Endothelial cell of umbilical vein (primary cell): ENCODE measurements around the gene LDB3. TPM values are rescaled to one million over a fixed set of nuclear protein-coding genes. Genes with fewer than 3 reads are reported as not detected.

Source experiments
- BruUV-seq: library from RNA; stranded (reverse); fragments of 400-500 nt; replicated peaks from 2 replicates; lab custom pipeline; 2021; lab: Mats Ljungman, UMichigan
- CTCF ChIA-PET: fragments of 300-600, 350-600 bp; sonication (Branson Sonifier 250); formaldehyde crosslinking; loops from one replicate; lab custom pipeline; 2021; ENCODE audit warnings: antibody characterized with exemption, inconsistent platforms; lab: Charles Lee
- POLR2A ChIA-PET: fragments of 300-600, 350-600 bp; sonication (Branson Sonifier 250); formaldehyde crosslinking; loops from one replicate; lab custom pipeline; 2021; ENCODE audit warnings: antibody characterized with exemption, inconsistent platforms; lab: Charles Lee
- DNase-seq: peaks from one replicate; pipeline ENCODE4 v3.0.0-alpha.2; 2011; ENCODE audit warnings: low read depth, low spot score
- FAIRE-seq: peaks from 2 replicates; lab custom pipeline; 2011; peaks lifted over from hg19 to GRCh38; lab: Jason Lieb, UNC
- H2AFZ ChIP-seq: 2 replicates; pipeline ENCODE4 v1.6.0; 2012; ENCODE audit warnings: low read depth, low read length, control low read depth, inconsistent platforms
- H3K27ac ChIP-seq: 2 replicates; pipeline ENCODE4 v1.5.1; 2011; ENCODE audit warnings: low read depth, mild to moderate bottlenecking, control low read depth, low read length, moderate library complexity; ENCODE audit not compliant: insufficient read depth
- H3K27me3 ChIP-seq, 2 experiments: 2 replicates each; pipeline versions ENCODE4 v1.6.0 to v1.6.1; 2011; ENCODE audit warnings: low read length in 2 of 2, mixed read lengths in 1 of 2; ENCODE audit not compliant: control insufficient read depth in 2 of 2, insufficient read depth in 2 of 2
- H3K36me3 ChIP-seq, 2 experiments: 2 replicates in 1 of 2; 3 replicates in 1 of 2; pipeline ENCODE4 v1.5.1; 2011; ENCODE audit warnings: low read length in 2 of 2, mild to moderate bottlenecking in 1 of 2, moderate library complexity in 1 of 2; ENCODE audit not compliant: control insufficient read depth in 2 of 2, insufficient read depth in 2 of 2; ENCODE audit errors: extremely low read depth in 1 of 2
- H3K4me1 ChIP-seq: 3 replicates; pipeline ENCODE4 v1.5.1; 2011; ENCODE audit warnings: mild to moderate bottlenecking, low read length; ENCODE audit not compliant: control insufficient read depth, insufficient read depth; ENCODE audit errors: extremely low read depth
- H3K4me2 ChIP-seq: 2 replicates; pipeline ENCODE4 v1.6.1; 2011; ENCODE audit warnings: low read length, control low read depth, mixed read lengths; ENCODE audit not compliant: insufficient read depth
- H3K4me3 ChIP-seq, 3 experiments: fragments of 200-600 bp in 1 of 3; sonication (generic), shearing (Covaris generic) in 1 of 3; replicated peaks in 1 of 3; 2 replicates each; pipeline ENCODE4 v1.5.1; 2011 to 2016; ENCODE audit warnings: control low read depth in 3 of 3, low read length in 3 of 3, mild to moderate bottlenecking in 2 of 3, inconsistent platforms in 1 of 3, low read depth in 1 of 3, moderate library complexity in 1 of 3; ENCODE audit not compliant: insufficient read depth in 1 of 3
- H3K79me2 ChIP-seq: 2 replicates; pipeline ENCODE4 v1.6.0; 2012; ENCODE audit warnings: low read length, inconsistent platforms; ENCODE audit not compliant: control insufficient read depth, insufficient read depth
- H3K9ac ChIP-seq: replicated peaks from 2 replicates; pipeline ENCODE3; 2011; ENCODE audit warnings: low read length, control low read depth; ENCODE audit not compliant: insufficient read depth; ENCODE audit errors: extremely low read depth
- H3K9me1 ChIP-seq: replicated peaks from 3 replicates; pipeline ENCODE4 v1.6.0; 2011; ENCODE audit warnings: mild to moderate bottlenecking, low read length; ENCODE audit not compliant: control insufficient read depth, insufficient read depth; ENCODE audit errors: extremely low read depth
- H3K9me3 ChIP-seq: replicated peaks from 2 replicates; pipeline ENCODE4 v1.5.1; 2012; ENCODE audit warnings: low read length, inconsistent platforms; ENCODE audit not compliant: control insufficient read depth, insufficient read depth
- H4K20me1 ChIP-seq: replicated peaks from 2 replicates; pipeline ENCODE3; 2011; ENCODE audit warnings: mild to moderate bottlenecking, low read length; ENCODE audit not compliant: control insufficient read depth, insufficient read depth; ENCODE audit errors: extremely low read depth
- CTCF ChIP-seq, 2 donors: IDR thresholded peaks; 1 replicate in 1 of 2; 2 replicates in 1 of 2; pipeline ENCODE4 v1.5.1; 2011; ENCODE audit warnings: low read length in 2 of 2, mild to moderate bottlenecking in 2 of 2, moderate library complexity in 2 of 2, control low read depth in 1 of 2, inconsistent platforms in 1 of 2, low read depth in 1 of 2; ENCODE audit not compliant: insufficient read depth in 1 of 2; ENCODE audit errors: extremely low read depth in 1 of 2
- EZH2 ChIP-seq: IDR thresholded peaks from 2 replicates; pipeline ENCODE4 v1.6.1; 2012; ENCODE audit warnings: borderline replicate concordance, low read depth, mild to moderate bottlenecking, moderate library complexity, low read length, inconsistent platforms; ENCODE audit not compliant: severe bottlenecking
- FOS ChIP-seq: IDR thresholded peaks from 2 replicates; pipeline ENCODE4 v1.6.1; 2011; ENCODE audit warnings: mild to moderate bottlenecking, low read length, moderate library complexity, borderline replicate concordance; ENCODE audit not compliant: insufficient read depth
- GATA2 ChIP-seq: IDR thresholded peaks from 2 replicates; pipeline ENCODE4 v1.7.0; 2011; ENCODE audit warnings: low read depth, mild to moderate bottlenecking, moderate library complexity, mixed read lengths, low read length; ENCODE audit not compliant: insufficient read length, insufficient read depth
- JUN ChIP-seq: IDR thresholded peaks from 2 replicates; pipeline ENCODE4 v1.6.1; 2011; ENCODE audit warnings: borderline replicate concordance, low read depth; ENCODE audit not compliant: insufficient read length, insufficient read depth
- MAX ChIP-seq: IDR thresholded peaks from 2 replicates; pipeline ENCODE4 v1.6.1; 2011; ENCODE audit not compliant: insufficient read depth, insufficient read length
- MYC ChIP-seq: IDR thresholded peaks from one replicate; pipeline ENCODE4 v1.6.1; 2011; ENCODE audit warnings: mild to moderate bottlenecking, low read depth, low read length
- POLR2A ChIP-seq: IDR thresholded peaks from 2 replicates; pipeline ENCODE4 v1.6.1; 2012; ENCODE audit warnings: low read depth, mild to moderate bottlenecking, control low read depth, low read length
- POLR2AphosphoS5 ChIP-seq: IDR thresholded peaks from 2 replicates; pipeline ENCODE4 v1.6.1; 2012; ENCODE audit warnings: low read depth, mild to moderate bottlenecking, control low read depth, low read length, moderate library complexity; ENCODE audit not compliant: insufficient read depth
- dilution Hi-C: fragments of 300-500 bp; cut with MboI; formaldehyde crosslinking; loops from one replicate; pipeline ENCODE4 v1.15.0; 2019; ENCODE audit warnings: low sequenced_read_pairs; ENCODE audit not compliant: extremely low pct_ligation_motif_present
- intact Hi-C: fragments of 100-400 bp; cut with micrococcal nuclease; formaldehyde crosslinking; loops from one replicate; pipeline ENCODE4 v1.10.0; 2022
- polyA plus RNA-seq, 4 experiments: library from polyadenylated mRNA; depleted of rRNA in 3 of 4; stranded (reverse) in 3 of 4; unstranded in 1 of 4; fragments of >200 nt; gene quantifications; 2 replicates each; pipeline versions ENCODE4 v1.2.1 to v1.2.3, GENCODE V29; 2011 to 2012; ENCODE audit warnings: missing spikeins in 1 of 4
- total RNA-seq: library from RNA; stranded (reverse); gene quantifications from 2 replicates; pipeline ENCODE4 v1.2.3, GENCODE V29; 2021

LDB3 gene
- total and polyA plus RNA-seq, 2 donors (not counting 3 experiments of a cell fraction or from before 2014, with no cell fraction given), result not detected

- Histone ChIP-seq H3K4me1 (no peaks in the 10 kb centered on the region), H4K20me1 (no peaks in the 10 kb centered on the region), H3K9me1 (no peaks in the 10 kb centered on the region), H2AFZ (no peak overlapping the region), H3K9ac (no peak overlapping the region), H3K27me3 (peaks cover 54 to 74% of the 10 kb centered on the region in 2 experiments), H3K27ac (no peak overlapping the region), H3K9me3 (no peaks in the 10 kb centered on the region), H3K79me2 (no peaks in the 10 kb centered on the region), H3K4me3 (no peak overlapping the region), H3K36me3 (no peaks in the 10 kb centered on the region), H3K4me2 (no peak overlapping the region)
- FAIRE-seq (no peak), DNase-seq (no peak)
- no TSS peak for BruUV-seq
- CTCF ChIA-PET, result no interaction called here
- intact Hi-C loops (no loop called here), dilution Hi-C loops (no loop called here)
- POLR2A ChIA-PET, result interaction anchor here (0.6 kb wide), 1 partner anchor 839 kb away, joined by 6 read pairs; no protein-coding TSS in a partner anchor
- TF ChIP-seq EZH2 (no peak), MAX (no peak), CTCF (IDR thresholded peaks at IDR 0.05; ENCODE audit: extremely low read depth in 1 of 2, insufficient read depth in 1 of 2, low read depth in 1 of 2, low read length in 2 of 2) (no peak), POLR2AphosphoS5 (no peak), GATA2 (no peak), POLR2A (no peak), JUN (no peak), MYC (no peak), FOS (no peak)
Observed at GRCh38 chr10:86763404-86763803, 95.1 kb downstream of the LDB3 start.
